ENCODE results near the gene MKX.

MKX gene

DNA sequence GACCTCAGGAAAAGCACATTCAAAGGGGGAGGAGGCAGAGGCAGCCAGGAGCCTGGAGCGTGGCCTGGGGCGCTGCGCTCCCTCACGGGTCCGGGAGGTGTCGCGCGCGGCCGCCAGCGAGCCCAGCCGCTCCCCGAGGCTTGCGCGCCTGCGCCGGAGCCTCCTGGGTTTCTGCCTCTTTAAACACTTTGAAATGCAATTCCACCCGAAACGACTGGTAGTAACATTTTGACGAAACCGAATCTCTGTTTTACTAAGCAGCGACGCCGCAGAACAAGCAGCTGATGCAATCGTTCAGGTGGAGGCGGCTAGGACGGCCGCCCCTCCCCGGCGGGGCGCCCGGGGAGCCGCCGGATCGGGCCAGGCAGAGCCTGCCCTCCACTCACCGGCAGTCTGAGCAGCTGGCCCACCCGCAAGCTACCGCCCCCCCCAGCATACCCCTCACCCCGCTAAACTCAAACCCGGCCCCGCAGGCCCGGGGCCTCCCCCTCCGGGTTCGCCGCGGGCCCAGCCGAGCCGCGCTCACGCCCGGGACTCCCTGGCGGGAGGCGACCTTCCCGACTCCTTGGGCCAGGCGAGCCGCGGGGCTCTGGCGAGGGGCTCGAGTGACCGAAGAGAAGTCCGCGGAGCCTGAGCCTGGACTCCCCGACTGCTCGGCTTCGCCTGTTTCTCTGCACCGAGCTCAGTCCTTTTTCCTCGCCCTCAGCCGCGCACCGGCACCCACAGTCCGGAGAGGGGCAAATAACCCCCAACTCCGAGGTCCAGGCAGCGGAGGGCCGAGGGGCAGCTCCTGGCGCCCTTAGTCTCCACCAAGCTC lies 3.2 kb downstream of the MKX start:
- peak; percentile 67 for DNase-seq (ENCODE audit: low read depth)

GRCh38 chr10:27741173-27742091 lies 4.2 kb downstream of the MKX start:
- DNase-seq (ENCODE audit: low read depth) = no peak

- DNase-seq (ENCODE audit: low read depth) = no peak
Observed at GRCh38 chr10:27736396-27736795, 9.2 kb downstream of the MKX start.

- no peak for DNase-seq (ENCODE audit: low read depth)
Observed at GRCh38 chr10:27730041-27730440, 15.6 kb downstream of the MKX start.

GRCh38 chr10:27728338-27728737 lies 17.3 kb downstream of the MKX start:
- no peak for DNase-seq (ENCODE audit: low read depth)

- no peak for DNase-seq (ENCODE audit: low read depth)
Observed at GRCh38 chr10:27724287-27724686, 21.3 kb downstream of the MKX start.

DNA sequence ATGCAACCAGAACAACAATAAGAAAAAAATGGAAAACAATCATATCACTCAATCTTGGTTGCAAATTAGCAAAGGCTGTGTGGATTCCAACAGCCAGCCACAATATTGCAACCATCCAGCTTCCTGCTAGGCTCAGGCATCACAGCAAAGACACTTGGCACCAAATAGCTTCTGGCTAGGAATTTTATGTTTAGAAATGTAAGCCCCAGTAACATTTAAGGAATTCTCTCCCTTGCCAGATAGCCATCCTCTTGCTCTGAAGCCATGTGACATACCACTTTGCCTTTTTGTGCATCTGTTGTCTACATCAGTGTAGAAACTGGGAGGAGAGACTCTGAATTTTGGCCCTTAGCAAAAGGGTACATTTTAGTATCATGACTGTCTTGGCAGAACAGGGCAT lies 22.2 kb downstream of the MKX start:
- no peak for DNase-seq (ENCODE audit: low read depth)

DNA sequence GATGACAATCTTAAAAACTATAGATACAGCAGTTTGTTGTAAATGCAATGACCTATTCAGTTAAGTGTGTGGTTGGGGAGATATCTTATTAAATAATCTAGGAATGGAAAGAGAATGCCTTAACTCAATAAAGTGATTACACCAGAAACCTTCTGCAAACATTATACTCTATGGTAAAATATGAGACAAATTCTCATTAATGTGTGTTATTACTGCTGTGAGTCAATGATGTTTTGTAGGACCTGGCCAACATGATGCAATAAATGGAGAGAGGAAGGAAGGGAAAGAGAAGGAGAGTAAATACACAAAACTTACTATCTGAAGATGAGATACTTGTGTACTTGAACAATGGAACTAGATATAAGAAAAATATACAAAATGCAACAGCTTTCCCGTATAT lies 25.1 kb downstream of the MKX start:
- no peak for DNase-seq (ENCODE audit: low read depth)

DNA sequence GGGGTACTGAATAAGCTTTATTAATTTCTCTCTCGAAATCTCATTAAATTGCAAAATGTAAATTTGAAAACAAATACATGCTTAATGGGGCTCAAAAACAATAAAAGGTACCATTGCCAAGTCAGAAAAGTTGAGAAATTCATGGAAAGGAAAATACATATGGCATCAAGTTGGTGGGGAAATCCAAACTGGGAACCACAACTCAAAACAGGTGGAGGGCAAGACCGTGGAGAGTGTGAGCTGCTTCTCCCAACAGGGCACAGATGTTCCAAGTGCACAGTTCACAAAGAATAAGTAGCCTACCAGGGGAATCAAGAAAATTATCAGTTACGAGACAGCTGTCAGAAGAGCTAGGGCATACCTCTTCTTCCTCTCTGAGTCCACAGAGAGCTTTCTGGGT lies 26.6 kb downstream of the MKX start:
- no peak for DNase-seq (ENCODE audit: low read depth)

- no peak for DNase-seq (ENCODE audit: low read depth)
Observed at GRCh38 chr10:27717861-27718260, 27.8 kb downstream of the MKX start.

DNA sequence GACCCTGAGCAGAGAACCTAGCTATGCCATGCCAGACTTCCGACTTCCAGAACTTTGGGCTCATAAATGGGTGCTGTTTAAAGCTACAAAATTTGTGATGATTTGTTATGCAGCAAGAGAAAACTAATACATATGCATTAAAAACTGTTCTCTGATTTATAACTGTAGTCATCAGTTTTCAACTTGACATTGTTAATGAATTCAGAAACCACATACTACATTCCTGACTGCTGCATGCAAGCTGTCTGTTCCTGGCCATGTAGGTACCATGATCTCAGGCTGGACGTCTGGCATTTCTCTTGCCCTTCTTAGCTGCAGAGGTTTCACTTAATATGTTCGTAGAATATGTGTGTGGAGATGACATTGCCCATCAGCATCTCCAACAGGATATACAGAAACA lies 28.4 kb downstream of the MKX start:
- no peak for DNase-seq (ENCODE audit: low read depth)

DNA sequence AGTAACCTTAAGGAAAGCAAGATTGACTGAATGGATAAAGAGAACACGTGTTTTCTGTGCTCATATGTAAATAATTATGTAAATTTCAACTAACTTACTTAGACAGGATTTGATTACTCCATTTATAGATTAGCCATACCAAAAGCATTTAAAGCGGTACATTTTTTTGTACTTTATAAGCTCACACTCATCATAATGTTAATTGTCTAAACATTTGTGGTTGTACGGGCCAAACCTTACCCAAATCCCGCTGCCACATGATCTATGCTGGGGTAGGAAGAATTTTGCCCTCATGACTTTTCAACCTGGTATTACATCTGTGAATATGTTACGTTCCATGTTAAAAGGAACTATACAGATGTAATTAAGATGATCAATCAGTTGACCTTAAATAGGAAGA lies 29.1 kb downstream of the MKX start:
- no peak for DNase-seq (ENCODE audit: low read depth)

DNA sequence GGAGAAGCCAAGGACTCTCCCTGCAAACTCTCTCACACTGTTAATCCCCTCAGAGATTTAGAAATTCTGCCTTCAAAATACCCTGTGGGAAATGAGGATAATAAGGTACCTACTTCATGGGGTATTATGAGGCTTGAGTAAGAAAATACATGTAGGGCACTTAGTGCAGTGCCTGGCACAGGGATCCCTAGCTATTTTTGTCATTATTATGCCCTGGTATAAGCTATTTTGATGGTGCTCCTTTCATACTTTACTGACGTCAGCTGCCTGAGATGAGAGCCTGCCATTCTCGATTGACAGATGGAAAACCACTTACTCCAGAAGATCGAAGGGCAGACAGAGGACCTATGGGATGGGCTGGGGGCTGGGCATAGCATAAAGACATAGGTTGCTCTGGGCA lies 30.1 kb downstream of the MKX start:
- no peak for DNase-seq (ENCODE audit: low read depth)

GRCh38 chr10:27714349-27714748 lies 31.3 kb downstream of the MKX start:
- DNase-seq (ENCODE audit: low read depth) = no peak

- DNase-seq (ENCODE audit: low read depth) = no peak
Observed at GRCh38 chr10:27713941-27714340, 31.7 kb downstream of the MKX start.

DNA sequence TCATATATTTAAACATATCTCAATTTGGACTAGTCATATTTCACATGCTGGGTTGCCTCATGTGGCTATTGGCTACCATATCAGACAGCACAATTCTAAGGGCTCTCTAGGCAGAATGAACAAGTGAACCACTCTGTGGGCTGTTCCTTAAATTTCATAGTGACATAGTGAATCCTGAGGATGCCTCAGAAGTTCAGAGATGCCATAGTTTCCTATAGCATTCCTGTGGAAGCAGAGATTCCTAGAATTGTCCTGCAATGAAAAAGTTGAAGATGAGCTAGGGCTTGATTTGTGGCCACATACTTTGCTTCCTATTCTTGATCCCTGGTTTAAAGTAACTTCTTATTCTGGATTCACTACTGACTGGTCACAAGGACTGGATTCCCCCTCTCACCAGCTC lies 35.6 kb downstream of the MKX start:
- DNase-seq (ENCODE audit: low read depth) = no peak

DNA sequence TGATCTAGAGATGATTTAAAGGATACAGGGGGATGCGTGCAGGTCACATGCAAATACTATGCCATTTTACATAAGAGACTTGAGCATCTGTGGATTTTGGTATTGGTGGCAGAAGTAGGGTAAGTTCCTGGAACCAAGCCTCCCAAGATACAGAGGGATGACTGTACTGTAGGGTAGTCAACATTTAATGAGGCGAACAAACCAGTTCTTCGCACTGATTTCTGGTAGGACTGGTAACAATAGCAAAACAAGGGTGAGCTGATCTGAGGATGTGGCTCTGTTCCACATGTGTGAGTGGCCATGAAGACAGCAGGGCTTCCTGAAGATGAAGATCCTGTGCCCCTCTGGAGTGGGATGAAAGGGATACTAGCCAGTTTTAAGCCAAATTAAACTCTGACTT lies 36.3 kb downstream of the MKX start:
- no peak for DNase-seq (ENCODE audit: low read depth)

GRCh38 chr10:27701938-27702537 lies 43.6 kb downstream of the MKX start:
- no peak for DNase-seq (ENCODE audit: low read depth)

DNA sequence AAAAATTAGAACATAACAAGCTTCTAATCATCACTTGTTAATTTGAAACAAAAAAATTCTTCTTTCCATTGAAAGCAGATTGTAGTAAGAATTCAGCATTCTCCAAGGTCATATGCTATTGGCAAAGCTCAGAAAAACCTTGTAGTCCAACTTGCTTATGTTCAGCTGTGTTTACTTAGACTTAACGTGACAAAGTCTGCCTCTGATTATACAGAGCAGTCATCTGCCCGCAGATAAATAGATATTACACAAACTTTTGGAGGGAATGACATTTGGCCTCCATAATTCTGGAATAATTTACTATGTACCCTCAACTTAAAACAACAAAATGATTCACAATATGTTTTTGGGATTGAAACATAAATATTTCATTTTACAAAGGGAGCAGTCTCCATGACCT lies 45.8 kb downstream of the MKX start:
- DNase-seq (ENCODE audit: low read depth) = no peak

DNA sequence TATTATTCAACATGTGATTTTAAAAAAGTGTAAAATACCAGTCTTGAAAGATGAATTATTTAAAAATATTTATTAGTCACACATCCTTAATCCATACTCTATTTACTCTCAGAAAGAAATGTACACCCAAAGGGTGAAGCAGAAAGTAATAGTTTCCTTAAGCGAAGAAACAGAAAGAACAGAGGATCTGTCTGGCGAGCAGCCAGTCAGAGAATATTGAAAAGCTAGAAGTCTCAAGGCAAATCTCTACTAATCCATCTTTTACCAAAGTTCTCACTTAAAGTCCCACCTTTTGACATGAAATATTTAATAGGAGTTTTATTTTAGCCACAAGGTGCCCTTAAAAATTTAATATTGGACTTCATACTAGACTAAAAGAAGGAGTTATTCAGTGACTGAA lies 46.7 kb downstream of the MKX start:
- no peak for DNase-seq (ENCODE audit: low read depth)

- no peak for DNase-seq (ENCODE audit: low read depth)
Observed at GRCh38 chr10:27696466-27696865, 49.2 kb downstream of the MKX start.

GRCh38 chr10:27695706-27696105 lies 49.9 kb downstream of the MKX start:
- no peak for DNase-seq (ENCODE audit: low read depth)

- DNase-seq (ENCODE audit: low read depth) = no peak
Observed at GRCh38 chr10:27695088-27695487, 50.5 kb downstream of the MKX start.
